ENCODE results near the gene DUS4L. TPM values are rescaled to one million over a fixed set of nuclear protein-coding genes. Genes with fewer than 3 reads are reported as not detected.
"Not testable (repeated sequence)": the region's sequence is repeated elsewhere in the genome, so short reads cannot be mapped to it uniquely, and the experiment has no call there.

Gene DUS4L, protein sequence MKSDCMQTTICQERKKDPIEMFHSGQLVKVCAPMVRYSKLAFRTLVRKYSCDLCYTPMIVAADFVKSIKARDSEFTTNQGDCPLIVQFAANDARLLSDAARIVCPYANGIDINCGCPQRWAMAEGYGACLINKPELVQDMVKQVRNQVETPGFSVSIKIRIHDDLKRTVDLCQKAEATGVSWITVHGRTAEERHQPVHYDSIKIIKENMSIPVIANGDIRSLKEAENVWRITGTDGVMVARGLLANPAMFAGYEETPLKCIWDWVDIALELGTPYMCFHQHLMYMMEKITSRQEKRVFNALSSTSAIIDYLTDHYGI
- total RNA-seq (10 to 100 TPM; 14.1 to 17.6 TPM), polyA plus RNA-seq (1 to 10 TPM; 5.6 to 9.5 (median 9.0) TPM), total RNA-seq (2.1 to 5.4 (median 3.6) reads per million in 6 experiments)

DNA sequence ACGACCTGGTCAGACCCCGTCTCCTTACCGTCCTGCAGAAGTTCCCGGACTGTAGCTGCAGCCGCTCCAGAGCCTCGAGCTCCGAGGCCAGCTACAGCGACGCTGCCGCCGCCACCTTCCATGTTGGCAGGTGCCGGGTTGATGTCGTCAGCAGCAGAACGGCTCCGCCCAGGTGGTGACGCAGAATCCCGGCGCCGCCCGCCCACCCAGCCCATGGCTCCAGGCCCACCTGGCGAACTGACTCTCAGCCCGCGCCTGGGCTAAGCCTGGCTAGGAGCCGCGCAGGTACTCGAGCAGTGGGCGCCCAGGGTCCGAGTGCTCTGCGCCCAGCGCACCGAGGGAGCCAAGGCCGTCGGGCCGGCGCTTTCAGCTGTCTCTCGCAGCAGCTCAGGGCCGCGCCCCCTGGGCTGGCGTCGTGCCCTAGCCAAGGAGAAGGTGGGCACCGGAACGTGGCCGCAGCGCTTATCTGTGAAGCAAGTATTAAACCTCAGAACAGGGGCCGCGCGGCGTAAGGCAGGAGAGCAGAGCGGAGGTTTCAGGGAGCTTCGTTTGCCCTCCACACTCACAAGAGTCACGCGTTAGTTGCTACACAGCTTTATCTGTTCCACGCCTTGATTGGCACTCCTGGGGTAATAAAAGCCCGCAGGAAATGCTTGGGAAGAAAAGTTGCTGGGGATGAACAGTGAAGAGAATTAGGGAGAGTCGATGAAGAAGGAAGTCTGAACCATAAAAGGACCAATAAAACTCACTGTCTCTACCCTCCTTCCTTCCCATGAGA is at the start of gene DUS4L, which contains the start of gene COG5:
DUS4L (plus strand) TSS at position 197 of the 778 bp plus-strand sequence. CDS start 3,100 bp downstream, outside the sequence.
COG5 (minus strand) TSS at position 146 of the 778 bp plus-strand sequence; CDS start at position 122, 24 bp downstream.
- peak within 1 kb of the TSS; percentile 92 to 98 (median 96) for H3K27ac Mint-ChIP-seq
- H3K36me3 Mint-ChIP-seq = peaks cover 0 to 10% (median 4%) of the 10 kb centered on the region in 3 donors
- DNase-seq (peak; percentile 79 to 90 (median 83)), ATAC-seq (peak; percentile 84 to 85)
- no peaks in the 10 kb centered on the region for H3K27me3 Mint-ChIP-seq
- POLR2A ChIA-PET = interaction anchor here (0.6 to 3.2 kb wide), 11 partner anchors 13 to 441 kb away, joined by 3 to 21 read pairs (median 7); partner anchors contain the start of genes BCAP29, CBLL1 and HBP1
- peaks cover 40 to 62% (median 59%) of the 10 kb centered on the region in 4 donors for H3K4me1 Mint-ChIP-seq
- no peaks in the 10 kb centered on the region for H3K9me3 Mint-ChIP-seq
- peak within 1 kb of the TSS; percentile 85 to 95 (median 90) for H3K4me3 Mint-ChIP-seq

DNA sequence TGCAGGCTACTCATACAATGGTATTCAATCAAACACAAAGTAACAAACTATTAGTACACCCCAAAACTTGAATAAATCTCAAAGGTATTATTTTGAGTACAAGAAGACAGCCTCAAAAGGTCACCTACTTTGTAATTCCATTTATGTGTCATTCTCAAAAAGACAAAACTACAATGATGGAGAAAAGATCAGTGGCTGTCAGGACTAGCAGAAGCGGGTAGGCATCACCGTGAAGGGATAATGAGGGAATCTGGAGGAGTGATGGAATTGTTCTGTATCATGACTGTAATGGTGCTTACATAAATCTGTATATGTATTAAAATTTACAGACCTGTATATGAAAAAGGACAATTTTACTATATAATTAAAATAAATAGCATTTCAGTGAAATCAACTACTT is 37.1 kb upstream of the DUS4L start:
- DNase-seq (no peak), ATAC-seq (no peak)
- H3K27ac Mint-ChIP-seq = peak overlapping the region in 3 of 10 donors; percentile 1 to 23 (median 8)
- H3K36me3 Mint-ChIP-seq = peaks cover 29 to 70% (median 42%) of the 10 kb centered on the region in 3 donors
- H3K27me3 Mint-ChIP-seq = no peaks in the 10 kb centered on the region
- peaks cover 10 to 43% (median 20%) of the 10 kb centered on the region in 4 donors for H3K4me1 Mint-ChIP-seq
- peaks cover 0 to 5% (median 0%) of the 10 kb centered on the region in 9 donors for H3K9me3 Mint-ChIP-seq
- POLR2A ChIA-PET = no interaction called here
- no peak overlapping the region for H3K4me3 Mint-ChIP-seq

DNA sequence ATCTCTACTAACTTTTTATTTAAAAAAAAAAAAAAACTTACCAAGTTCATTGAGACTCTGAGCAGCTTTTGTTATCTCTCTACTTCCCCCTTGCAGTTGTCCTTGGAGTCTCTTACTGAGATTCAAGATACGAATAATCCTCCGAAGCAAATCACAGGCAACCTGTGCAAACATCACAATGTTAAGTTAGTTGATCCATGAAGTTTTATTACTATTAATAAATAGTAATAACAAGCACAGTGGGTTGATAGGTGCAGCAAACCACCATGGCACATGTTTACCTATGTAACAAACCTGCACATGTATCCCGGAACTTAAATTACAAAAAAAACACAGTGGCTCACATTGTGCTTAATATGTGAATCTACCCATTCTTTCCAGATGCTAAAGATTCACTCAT is 36.6 kb upstream of the DUS4L start:
- Mint-ChIP-seq H3K36me3 (peaks cover 27 to 67% (median 37%) of the 10 kb centered on the region in 3 donors), H3K4me3 (no peak overlapping the region), H3K27ac (peak overlapping the region in 1 of 10 donors; percentile 32), H3K4me1 (peaks cover 10 to 39% (median 17%) of the 10 kb centered on the region in 4 donors), H3K9me3 (peaks cover 0 to 2% (median 0%) of the 10 kb centered on the region in 9 donors), H3K27me3 (no peaks in the 10 kb centered on the region)
- ATAC-seq = no peak
- DNase-seq = no peak
- POLR2A ChIA-PET = no interaction called here

DNA sequence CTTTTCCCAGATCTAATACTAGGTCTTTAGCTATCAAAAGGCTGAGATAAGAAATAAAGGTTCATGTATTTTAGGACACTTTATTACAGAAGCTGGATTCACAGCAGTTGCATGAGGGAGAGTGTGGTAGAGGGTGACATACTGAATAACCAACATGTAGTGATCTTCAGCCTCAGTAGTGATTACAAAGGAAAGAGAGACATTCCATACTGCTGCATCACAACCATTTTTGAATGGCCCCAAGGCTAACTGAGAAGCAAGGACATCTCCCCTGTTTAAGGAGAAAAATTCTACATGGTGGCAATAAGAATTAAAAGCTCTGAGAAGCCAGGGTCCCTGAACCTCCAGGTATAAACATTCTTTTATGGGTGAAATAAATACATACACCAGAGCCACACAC is 35.3 kb upstream of the DUS4L start:
- POLR2A ChIA-PET = no interaction called here
- H3K27me3 Mint-ChIP-seq = no peaks in the 10 kb centered on the region
- DNase-seq (no peak), ATAC-seq (no peak)
- peak overlapping the region in 1 of 10 donors; percentile 11 for H3K27ac Mint-ChIP-seq
- peaks cover 17 to 67% (median 30%) of the 10 kb centered on the region in 3 donors for H3K36me3 Mint-ChIP-seq
- H3K4me1 Mint-ChIP-seq = peaks cover 15 to 41% (median 22%) of the 10 kb centered on the region in 4 donors
- H3K9me3 Mint-ChIP-seq = no peaks in the 10 kb centered on the region
- H3K4me3 Mint-ChIP-seq = no peak overlapping the region

DNA sequence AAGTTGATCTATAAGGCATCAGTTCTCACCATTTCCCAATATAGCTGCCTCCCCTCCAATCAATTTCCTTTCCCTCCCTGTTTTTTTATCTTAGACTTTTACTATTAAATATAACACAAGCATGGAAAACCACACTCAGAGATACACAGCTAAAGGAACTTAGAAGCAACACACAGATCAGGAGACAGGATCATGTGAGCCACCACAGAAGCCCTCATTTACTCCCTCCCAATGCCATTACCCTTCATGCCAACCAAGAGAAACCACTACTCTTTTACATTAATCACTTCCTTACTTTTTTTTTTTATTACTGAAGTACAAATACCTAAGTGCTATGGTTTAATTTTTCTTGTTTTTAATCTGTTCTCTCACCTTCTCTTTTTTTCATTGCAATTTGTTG is 33.0 kb upstream of the DUS4L start:
- DNase-seq (no peak), ATAC-seq (no peak)
- Mint-ChIP-seq H3K27ac (peak overlapping the region in 2 of 10 donors; percentile 0 to 60), H3K27me3 (no peaks in the 10 kb centered on the region), H3K9me3 (peaks cover 0 to 13% (median 3%) of the 10 kb centered on the region in 9 donors), H3K36me3 (peaks cover 25 to 70% (median 34%) of the 10 kb centered on the region in 3 donors), H3K4me3 (no peak overlapping the region), H3K4me1 (peaks cover 25 to 64% (median 40%) of the 10 kb centered on the region in 4 donors)
- POLR2A ChIA-PET = no interaction called here

DNA sequence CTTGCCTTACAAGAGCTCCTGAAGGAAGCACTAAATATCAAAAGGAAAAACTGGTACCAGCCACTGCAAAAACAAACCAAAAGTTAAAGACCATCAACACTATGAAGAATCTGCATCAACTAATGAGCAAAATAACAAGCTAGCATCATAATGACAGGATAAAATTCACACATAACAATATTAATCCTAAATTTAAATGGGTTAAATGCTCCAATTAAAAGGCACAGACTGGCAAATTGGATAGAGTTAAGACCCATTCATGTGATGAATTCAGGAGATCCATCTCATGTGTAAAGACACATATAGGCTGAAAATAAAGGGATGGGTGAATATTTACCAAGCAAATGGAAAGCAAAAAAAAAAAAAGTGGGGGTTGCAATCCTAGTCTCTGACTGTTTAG is 29.6 kb upstream of the DUS4L start:
- no peaks in the 10 kb centered on the region for H3K27me3 Mint-ChIP-seq
- DNase-seq (no peak), ATAC-seq (no peak)
- peak overlapping the region in 2 of 10 donors; percentile 7 to 40 for H3K27ac Mint-ChIP-seq
- no peak overlapping the region for H3K4me3 Mint-ChIP-seq
- H3K4me1 Mint-ChIP-seq = peaks cover 19 to 53% (median 41%) of the 10 kb centered on the region in 4 donors
- peaks cover 31 to 73% (median 56%) of the 10 kb centered on the region in 3 donors for H3K36me3 Mint-ChIP-seq
- H3K9me3 Mint-ChIP-seq = peaks cover 0 to 23% (median 3%) of the 10 kb centered on the region in 9 donors
- POLR2A ChIA-PET = no interaction called here

DNA sequence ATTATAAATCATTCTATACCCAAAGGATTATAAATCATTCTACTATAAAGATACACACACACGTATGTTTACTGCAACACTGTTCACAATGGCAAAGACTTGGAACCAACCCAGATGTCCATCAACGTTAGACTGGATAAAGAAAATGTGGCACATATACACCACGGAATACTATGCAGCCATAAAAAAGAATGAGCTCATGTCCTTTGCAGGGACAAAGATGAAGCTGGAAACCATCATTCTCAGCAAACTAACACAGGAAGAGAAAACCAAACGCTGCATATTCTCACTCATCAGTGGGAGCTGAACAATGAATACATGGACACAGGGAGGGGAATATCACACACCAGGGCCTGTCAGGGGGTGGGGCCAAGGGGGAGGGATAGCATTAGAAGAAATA is 26.5 kb upstream of the DUS4L start:
- H3K9me3 Mint-ChIP-seq = peaks cover 0 to 23% (median 3%) of the 10 kb centered on the region in 9 donors
- POLR2A ChIA-PET, H3K27ac Mint-ChIP-seq, DNase-seq, H3K27me3 Mint-ChIP-seq, H3K4me3 Mint-ChIP-seq, ATAC-seq: not testable (repeated sequence)
- H3K4me1 Mint-ChIP-seq = peaks cover 19 to 49% (median 43%) of the 10 kb centered on the region in 4 donors
- H3K36me3 Mint-ChIP-seq = peaks cover 28 to 81% (median 55%) of the 10 kb centered on the region in 3 donors

DNA sequence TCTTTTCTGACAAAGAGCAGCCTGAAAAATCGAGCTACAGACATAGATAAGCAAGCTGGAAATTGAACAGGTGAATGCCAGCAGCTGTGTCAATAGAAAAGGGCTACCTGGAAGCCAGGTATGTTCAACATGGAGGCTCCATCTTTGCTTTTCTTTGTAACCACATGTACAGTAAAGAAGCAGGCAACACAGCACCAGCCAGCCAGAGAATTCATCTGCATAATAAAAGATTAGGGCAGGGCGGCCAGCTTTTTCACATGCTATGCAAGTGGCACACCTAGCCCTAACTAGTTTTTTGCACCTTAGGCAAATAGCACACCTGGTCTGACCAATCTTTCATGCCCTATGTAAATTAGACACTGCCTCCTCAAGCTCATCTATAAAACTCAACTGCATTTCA is 25.8 kb upstream of the DUS4L start:
- no peak for ATAC-seq
- Mint-ChIP-seq H3K27me3 (no peaks in the 10 kb centered on the region), H3K27ac (no peak overlapping the region), H3K4me1 (peaks cover 16 to 49% (median 42%) of the 10 kb centered on the region in 4 donors), H3K36me3 (peaks cover 31 to 84% (median 57%) of the 10 kb centered on the region in 3 donors), H3K9me3 (peaks cover 0 to 23% (median 3%) of the 10 kb centered on the region in 9 donors), H3K4me3 (no peak overlapping the region)
- POLR2A ChIA-PET = no interaction called here
- DNase-seq = no peak

DNA sequence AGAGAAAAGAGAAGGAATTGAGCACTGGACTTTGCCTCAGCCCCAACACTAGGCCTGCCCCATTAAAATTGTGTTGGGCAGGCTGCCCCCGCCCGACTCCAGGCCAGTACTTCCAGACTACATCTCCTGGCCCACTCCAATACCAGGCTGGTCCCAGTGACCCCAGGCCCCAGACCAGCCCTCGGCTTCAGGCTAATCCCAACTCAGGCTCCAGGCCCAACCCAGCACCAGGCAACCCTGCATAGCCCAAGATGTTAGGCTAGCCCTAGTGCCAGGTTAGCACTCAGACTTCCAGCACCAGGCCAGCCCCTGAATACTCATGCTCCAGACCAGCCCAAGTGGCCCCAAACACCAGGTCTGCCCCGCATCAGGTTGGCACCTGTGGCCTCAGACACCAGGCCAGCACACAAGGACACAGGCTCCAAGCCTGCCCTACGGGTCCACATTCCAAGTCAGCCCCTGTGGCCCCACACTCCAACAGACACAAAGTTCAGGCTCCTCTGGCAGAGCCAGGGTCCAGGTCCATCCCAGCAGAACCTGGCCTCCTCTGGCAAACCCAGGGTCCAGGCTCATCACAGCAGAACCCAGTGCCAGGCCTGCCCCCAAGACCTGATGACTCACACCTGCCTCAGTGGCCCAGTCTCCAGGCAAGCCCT is 20.3 kb upstream of the DUS4L start:
- POLR2A ChIA-PET = no interaction called here
- Mint-ChIP-seq H3K27me3 (no peaks in the 10 kb centered on the region), H3K36me3 (peaks cover 50 to 84% (median 53%) of the 10 kb centered on the region in 3 donors), H3K27ac (peak overlapping the region in 2 of 10 donors; percentile 8 to 62), H3K4me3 (peak overlapping the region in 2 of 10 donors; percentile 12 to 31), H3K4me1 (peaks cover 3 to 24% (median 15%) of the 10 kb centered on the region in 4 donors), H3K9me3 (peaks cover 9 to 32% (median 26%) of the 10 kb centered on the region in 9 donors)
- no peak for DNase-seq
- ATAC-seq = no peak

DNA sequence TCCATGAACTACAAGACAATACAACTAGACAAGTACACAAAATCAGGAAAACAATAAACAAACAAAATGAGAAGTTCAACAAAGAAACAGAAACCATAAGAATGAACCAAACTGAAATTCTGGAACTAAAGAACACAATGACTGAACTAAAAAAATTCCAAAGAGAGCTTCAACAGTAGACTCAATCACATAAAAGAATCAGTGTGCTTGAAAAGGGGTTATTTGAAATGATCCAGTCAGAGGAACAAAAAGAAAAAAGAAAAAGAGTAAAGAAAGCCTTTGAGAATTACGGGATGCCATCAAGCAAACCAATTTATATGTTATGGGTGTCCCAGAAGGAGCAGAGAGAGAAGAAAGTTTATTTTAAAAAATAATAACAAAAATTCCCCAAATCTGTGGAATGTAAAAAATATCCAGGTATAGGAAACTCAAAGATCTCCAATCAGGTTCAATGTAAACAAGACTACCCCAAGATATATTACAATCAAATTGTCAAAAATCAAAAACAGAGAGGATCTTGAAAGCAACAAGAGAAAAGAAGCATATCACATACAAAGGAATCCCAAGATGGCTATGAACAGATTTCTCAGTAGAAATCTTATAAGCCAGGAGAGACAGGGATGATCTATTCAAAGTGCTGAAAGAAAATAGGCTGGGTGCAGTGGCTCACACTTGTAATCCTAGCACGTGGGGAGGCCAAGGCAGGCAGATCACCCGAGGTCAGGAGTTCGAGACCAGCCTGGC is 18.8 kb upstream of the DUS4L start:
- POLR2A ChIA-PET = no interaction called here
- peaks cover 6 to 24% (median 13%) of the 10 kb centered on the region in 4 donors for H3K4me1 Mint-ChIP-seq
- DNase-seq (no peak), ATAC-seq (no peak)
- no peak overlapping the region for H3K4me3 Mint-ChIP-seq
- peaks cover 9 to 32% (median 26%) of the 10 kb centered on the region in 9 donors for H3K9me3 Mint-ChIP-seq
- H3K27me3 Mint-ChIP-seq = no peaks in the 10 kb centered on the region
- H3K27ac Mint-ChIP-seq = peak overlapping the region in 1 of 10 donors; percentile 72
- peaks cover 48 to 83% (median 54%) of the 10 kb centered on the region in 3 donors for H3K36me3 Mint-ChIP-seq

DNA sequence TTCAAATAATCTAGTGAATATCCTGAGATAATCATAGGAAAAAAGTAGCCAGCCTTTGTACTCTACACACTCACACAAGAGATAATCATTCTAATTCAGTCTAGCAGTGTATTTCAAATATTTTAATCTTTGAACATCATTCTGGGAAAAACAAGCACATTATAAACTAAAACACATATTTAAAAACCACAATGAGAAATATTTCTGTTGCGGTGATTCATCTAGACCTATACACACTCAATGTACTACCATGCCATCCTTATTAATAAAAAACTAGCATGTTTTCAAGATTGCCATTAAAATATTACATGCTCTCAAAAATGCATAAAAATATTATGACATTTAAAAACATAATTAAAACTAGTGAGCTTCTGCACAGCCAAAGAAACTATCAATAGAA is 11.8 kb upstream of the DUS4L start:
- POLR2A ChIA-PET = no interaction called here
- H3K4me3 Mint-ChIP-seq = no peak overlapping the region
- peak overlapping the region in 1 of 10 donors; percentile 39 for H3K27ac Mint-ChIP-seq

More for the DNA sequence above, 11.8 kb upstream of the DUS4L start:
- peaks cover 18 to 55% (median 37%) of the 10 kb centered on the region in 4 donors for H3K4me1 Mint-ChIP-seq
- H3K36me3 Mint-ChIP-seq = peaks cover 25 to 80% (median 53%) of the 10 kb centered on the region in 3 donors
- ATAC-seq (no peak), DNase-seq (no peak)
- H3K27me3 Mint-ChIP-seq = no peaks in the 10 kb centered on the region
- H3K9me3 Mint-ChIP-seq = peaks cover 0 to 6% (median 3%) of the 10 kb centered on the region in 9 donors

Data from naive thymus-derived CD8-positive, alpha-beta T cell (primary cell).